Activated CD8-positive, alpha-beta memory T cell treated with anti-CD3 and anti-CD28 coated beads, Interleukin-2, amount 50 U/mL, for 4 hours (primary cell): ENCODE data around the gene SCYL1.

ENCODE experiments used
- DNase-seq: peaks from one replicate; pipeline ENCODE4 v3.0.0-alpha.2; 2020

Gene SCYL1

GRCh38 chr11:65537620-65538231, 12.8 kb downstream of the SCYL1 start:
- no peak for DNase-seq

DNA sequence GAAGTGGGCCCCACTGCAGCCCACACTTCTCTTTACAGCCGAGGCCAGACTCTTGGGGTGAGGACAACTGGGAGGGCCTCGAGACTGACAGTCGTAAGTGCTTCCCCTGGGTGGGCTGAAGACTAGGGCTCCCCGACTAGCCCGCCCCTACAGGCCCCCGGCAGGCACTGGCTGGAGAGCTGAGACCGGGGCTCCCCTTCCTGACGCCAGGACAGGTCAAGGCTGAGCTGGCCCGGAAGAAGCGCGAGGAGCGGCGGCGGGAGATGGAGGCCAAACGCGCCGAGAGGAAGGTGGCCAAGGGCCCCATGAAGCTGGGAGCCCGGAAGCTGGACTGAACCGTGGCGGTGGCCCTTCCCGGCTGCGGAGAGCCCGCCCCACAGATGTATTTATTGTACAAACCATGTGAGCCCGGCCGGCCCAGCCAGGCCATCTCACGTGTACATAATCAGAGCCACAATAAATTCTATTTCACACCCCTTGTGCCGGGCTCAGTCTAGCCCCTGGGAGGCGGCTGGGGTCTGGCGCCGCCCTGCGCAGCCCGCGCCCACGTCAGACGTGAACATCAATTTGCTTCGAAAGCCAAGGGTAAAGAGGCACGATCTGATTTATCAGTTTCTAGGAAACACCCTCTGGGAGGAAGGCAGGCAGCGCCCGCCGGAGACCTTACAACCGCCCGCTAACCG, 13.5 kb downstream of the SCYL1 start:
- DNase-seq: no peak

- DNase-seq: no peak
Measured at GRCh38 chr11:65538915-65539743, 14.2 kb downstream of the SCYL1 start.

GRCh38 chr11:65539744-65540289, 14.9 kb downstream of the SCYL1 start:
- no peak for DNase-seq

- DNase-seq: peak; percentile 86
Measured at GRCh38 chr11:65540290-65541092, 15.6 kb downstream of the SCYL1 start.

- no peak for DNase-seq
Measured at GRCh38 chr11:65541093-65541982, 16.5 kb downstream of the SCYL1 start.

DNA sequence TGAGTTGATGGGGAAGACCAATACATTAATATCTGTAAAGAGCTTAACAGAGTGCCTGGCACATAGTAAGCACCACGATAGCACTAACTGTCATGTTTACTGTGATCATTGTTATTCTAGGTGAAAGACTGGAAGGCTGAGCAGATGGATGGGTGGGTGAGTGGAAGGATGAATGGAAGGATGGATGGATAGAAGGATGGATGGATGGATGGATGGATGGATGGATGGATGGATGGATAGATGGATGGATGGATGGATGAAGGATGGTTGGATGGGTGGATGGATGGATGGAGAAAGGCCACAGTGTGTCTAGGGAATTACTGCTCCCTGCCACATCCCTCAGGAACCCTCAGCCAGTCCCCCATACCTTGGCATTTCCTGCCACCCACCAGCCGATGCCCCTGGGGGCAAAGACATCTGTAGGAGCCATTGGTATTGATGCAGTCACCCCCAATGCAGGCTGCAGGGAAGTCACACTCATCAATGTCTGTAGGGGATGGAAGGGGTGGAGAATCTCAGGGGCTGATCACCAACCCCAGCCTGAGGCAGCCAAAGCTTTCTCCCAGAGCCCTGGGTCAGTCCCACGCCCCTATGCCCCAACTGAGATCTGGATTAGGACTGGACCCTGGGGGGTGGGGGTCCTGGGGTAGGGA, 18.0 kb downstream of the SCYL1 start:
- DNase-seq: no peak

- DNase-seq: no peak
Measured at GRCh38 chr11:65545853-65546216, 21.0 kb downstream of the SCYL1 start.

GRCh38 chr11:65546217-65546958, 21.5 kb downstream of the SCYL1 start:
- DNase-seq: peak; percentile 100

DNA sequence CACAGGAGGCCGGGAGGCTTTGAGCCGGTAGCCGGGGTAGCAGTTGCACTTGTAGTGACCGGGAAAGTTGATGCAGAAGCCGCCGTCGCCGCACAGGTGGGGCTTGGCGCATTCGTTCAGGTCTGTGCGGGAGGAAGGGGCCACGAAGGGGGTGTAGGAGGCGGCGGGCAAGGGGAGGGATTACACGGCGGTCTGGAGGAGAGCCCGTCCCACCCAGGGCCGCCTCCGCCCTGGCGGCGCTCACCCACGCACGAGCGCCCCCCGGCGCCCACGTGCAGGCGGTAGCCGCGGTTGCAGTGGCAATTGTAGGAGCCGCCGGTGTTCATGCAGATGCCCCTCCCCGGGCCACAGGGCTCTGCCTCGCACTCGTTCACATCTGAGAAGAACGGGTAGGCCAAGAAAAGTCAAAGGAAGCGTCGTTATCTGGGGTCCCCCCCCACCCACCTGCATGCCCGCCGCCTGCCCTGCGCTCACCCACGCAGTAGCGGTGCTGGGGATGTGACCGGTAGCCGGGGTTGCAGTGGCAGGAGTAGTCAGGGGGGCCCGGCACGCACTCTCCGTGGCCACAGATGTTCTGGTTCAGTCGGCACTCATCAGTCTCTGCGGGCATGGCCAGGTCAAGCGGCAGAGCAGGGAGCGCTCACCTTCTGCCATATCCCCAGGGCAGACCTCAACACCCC, 22.7 kb downstream of the SCYL1 start:
- peak; percentile 52 for DNase-seq

DNA sequence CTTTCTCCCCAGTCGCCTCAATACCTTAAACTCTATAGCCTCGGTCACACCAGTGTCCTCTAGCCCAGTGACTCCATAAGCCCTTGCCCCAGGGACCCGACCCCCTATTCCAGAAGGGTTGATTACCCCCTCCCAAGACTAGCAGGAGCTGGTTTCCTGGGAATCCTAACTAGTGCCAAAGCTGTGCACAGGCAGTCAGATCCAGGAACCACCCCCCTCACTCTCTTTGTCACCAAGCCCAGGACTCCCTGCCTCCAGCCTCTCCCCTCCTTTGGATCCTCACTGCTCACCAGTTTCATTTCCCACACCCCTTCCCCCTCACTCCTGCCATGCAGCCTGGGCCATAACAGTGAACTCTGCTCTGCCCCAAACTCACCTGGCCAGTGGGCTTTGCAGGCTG, 23.5 kb downstream of the SCYL1 start:
- DNase-seq: no peak

DNA sequence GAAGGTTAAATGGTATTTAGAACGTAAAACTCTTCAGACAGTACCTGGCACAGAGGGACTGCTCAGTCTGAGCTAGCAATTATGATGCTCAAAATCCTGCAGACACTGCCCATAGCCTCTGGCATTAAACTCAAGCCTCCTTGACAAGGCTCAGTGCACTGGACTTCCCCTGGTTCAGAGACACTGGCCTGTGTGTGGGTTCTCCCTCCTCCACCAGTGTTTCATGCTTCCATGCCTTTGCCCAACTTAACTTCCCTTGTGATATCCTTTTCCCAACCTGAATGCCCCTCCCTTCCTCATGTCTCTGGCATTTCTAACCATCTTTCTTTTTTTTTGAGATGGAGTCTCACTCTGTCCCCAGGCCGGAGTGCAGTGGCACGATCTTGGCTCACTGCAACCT, 24.2 kb downstream of the SCYL1 start:
- DNase-seq: no peak

- peak; percentile 71 for DNase-seq
Measured at GRCh38 chr11:65551572-65552387, 26.9 kb downstream of the SCYL1 start.

GRCh38 chr11:65552388-65552951, 27.6 kb downstream of the SCYL1 start:
- DNase-seq: no peak

- DNase-seq: peak; percentile 60
Measured at GRCh38 chr11:65553301-65554001, 28.6 kb downstream of the SCYL1 start.

DNA sequence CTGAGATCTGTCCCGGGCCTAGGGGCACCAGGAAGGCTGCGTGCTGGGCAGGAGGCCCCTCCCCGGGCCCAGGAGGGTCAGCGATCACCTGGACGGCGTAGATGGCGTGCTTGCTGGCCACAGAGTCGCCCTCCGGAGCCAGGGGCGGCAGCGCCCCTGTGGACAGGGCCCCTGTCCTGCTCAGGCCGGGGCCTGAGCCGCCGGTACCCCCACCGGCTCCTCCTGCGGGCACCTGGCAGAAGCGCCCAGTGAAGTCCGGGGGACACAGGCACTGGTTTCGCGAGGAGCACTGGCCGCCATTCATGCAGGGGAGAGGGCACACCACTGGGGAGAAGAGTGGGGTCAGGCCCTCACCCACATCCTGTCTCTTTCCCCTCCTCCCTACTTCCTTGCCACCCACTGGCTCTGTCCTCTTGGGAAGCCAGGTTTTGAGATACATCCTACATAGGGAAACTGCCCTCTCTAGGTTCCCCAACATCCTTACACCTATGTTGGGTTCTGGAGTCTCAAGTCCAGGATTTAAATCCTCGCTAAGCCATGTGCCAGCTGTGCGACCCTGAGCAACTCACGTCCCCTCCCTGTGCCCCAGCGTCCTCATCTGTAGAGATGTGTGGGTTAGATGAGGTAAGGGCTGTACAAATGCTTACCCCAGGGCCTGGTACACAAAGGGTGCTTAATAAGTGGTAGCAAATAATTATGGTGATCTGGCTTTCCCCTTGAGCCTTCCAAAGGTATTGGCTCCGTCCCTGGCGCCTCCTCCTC, 29.4 kb downstream of the SCYL1 start:
- DNase-seq: no peak

DNA sequence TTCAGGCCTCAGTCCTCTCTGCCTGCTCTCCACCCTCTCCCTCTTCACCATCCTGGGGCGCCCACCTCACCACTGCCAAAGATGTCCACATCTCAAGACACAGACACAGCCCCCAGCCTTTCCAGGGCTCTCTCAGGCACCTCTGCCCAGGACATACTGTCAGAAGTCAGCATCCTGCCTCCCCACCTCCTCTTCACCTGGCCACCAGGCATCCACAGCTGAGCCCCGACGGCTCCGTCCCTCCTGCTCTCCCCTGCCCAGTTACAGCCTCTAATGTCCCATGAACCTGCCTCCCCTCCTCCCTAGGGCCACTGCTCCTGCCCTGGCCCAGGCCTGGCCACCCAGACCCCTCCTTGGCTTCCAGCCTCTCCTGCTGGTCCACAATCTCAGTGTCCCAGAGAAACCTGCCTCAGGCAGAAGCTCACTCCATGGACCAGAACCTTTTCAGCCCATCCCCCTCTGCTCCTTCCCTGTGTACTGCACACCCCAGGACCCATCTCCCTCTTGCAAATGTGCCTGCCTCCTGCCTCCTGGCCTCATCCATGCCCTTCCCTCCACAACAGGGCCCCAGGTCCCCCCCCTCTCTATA, 30.1 kb downstream of the SCYL1 start:
- DNase-seq: no peak
